Measurements from ENCODE around the gene ANKRD7.

DNA sequence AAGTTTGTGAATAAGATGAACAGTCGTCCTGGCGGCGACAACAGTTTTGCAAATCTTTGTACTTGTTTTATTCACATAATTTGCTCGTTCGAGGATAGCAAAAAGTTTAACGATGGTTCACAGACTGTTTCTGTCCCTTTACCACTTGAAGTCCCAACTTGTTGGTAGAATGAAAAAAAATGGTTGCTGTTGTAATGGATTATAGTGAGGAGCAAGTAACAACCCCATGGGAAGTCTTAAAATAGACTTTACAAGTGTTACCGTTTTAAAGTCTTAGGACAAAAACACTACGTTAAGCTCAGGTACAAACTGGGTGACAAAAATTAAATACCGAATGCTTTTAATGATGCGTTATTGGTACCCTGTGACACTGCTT lies 40.0 kb upstream of the ANKRD7 start:
- TF ChIP-seq, protein P1, sequence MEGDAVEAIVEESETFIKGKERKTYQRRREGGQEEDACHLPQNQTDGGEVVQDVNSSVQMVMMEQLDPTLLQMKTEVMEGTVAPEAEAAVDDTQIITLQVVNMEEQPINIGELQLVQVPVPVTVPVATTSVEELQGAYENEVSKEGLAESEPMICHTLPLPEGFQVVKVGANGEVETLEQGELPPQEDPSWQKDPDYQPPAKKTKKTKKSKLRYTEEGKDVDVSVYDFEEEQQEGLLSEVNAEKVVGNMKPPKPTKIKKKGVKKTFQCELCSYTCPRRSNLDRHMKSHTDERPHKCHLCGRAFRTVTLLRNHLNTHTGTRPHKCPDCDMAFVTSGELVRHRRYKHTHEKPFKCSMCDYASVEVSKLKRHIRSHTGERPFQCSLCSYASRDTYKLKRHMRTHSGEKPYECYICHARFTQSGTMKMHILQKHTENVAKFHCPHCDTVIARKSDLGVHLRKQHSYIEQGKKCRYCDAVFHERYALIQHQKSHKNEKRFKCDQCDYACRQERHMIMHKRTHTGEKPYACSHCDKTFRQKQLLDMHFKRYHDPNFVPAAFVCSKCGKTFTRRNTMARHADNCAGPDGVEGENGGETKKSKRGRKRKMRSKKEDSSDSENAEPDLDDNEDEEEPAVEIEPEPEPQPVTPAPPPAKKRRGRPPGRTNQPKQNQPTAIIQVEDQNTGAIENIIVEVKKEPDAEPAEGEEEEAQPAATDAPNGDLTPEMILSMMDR (IDR thresholded peaks at IDR 0.05; ENCODE audit: low read depth, low read length, missing input control), result no peak
- TF ChIP-seq, protein P2, sequence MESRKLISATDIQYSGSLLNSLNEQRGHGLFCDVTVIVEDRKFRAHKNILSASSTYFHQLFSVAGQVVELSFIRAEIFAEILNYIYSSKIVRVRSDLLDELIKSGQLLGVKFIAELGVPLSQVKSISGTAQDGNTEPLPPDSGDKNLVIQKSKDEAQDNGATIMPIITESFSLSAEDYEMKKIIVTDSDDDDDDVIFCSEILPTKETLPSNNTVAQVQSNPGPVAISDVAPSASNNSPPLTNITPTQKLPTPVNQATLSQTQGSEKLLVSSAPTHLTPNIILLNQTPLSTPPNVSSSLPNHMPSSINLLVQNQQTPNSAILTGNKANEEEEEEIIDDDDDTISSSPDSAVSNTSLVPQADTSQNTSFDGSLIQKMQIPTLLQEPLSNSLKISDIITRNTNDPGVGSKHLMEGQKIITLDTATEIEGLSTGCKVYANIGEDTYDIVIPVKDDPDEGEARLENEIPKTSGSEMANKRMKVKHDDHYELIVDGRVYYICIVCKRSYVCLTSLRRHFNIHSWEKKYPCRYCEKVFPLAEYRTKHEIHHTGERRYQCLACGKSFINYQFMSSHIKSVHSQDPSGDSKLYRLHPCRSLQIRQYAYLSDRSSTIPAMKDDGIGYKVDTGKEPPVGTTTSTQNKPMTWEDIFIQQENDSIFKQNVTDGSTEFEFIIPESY (IDR thresholded peaks at IDR 0.05), result no peak
- TF ChIP-seq YY1 (IDR thresholded peaks at IDR 0.05) (no peak), GABPA (IDR thresholded peaks at IDR 0.05 in 1 of 2, conservative IDR thresholded peaks at IDR 0.05 in 1 of 2) (no peak), EGR1 (IDR thresholded peaks at IDR 0.05; ENCODE audit: low read depth in 2 of 2) (no peak), JUND (IDR thresholded peaks at IDR 0.05) (no peak), FOXA1 (IDR thresholded peaks at IDR 0.05) (no peak), TAF1 (conservative IDR thresholded peaks at IDR 0.05) (no peak), SP1 (IDR thresholded peaks at IDR 0.05) (no peak)
- TF ChIP-seq, protein P3, sequence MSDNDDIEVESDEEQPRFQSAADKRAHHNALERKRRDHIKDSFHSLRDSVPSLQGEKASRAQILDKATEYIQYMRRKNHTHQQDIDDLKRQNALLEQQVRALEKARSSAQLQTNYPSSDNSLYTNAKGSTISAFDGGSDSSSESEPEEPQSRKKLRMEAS (IDR thresholded peaks at IDR 0.05), result no peak

Data from liver (tissue), 3 donors.